H1 (cell line): ENCODE results near the gene CFD.

ENCODE experiments used
- CEBPB ChIP-seq: IDR thresholded peaks from 2 replicates; pipeline ENCODE4 v1.6.1; 2012; ENCODE audit warnings: low read depth, low read length
- CHD2 ChIP-seq: IDR thresholded peaks from 2 replicates; pipeline ENCODE4 v1.6.1; 2012; ENCODE audit warnings: low read length, improper control_type of control experiment
- CTCF ChIP-seq, 3 experiments: IDR thresholded peaks; 1 replicate in 2 of 3; 2 replicates in 1 of 3; pipeline versions ENCODE4 v1.5.1 to v1.6.1; 2011; ENCODE audit warnings: low read length in 3 of 3, mild to moderate bottlenecking in 3 of 3, inconsistent platforms in 2 of 3, low read depth in 1 of 3, moderate library complexity in 1 of 3; ENCODE audit not compliant: insufficient read depth in 1 of 3; ENCODE audit errors: control extremely low read depth in 1 of 3
- GABPA ChIP-seq: IDR thresholded peaks from 2 replicates; pipeline ENCODE4 v1.6.1; 2011; ENCODE audit warnings: mild to moderate bottlenecking, low read length, moderate library complexity, borderline replicate concordance; ENCODE audit not compliant: insufficient read depth
- JUND ChIP-seq: IDR thresholded peaks from 2 replicates; pipeline ENCODE4 v1.6.1; 2011; ENCODE audit warnings: mild to moderate bottlenecking, improper control_type of control experiment, low read length
- MAX ChIP-seq: IDR thresholded peaks from 2 replicates; pipeline ENCODE4 v1.6.1; 2012; ENCODE audit warnings: inconsistent platforms
- POLR2A ChIP-seq, 2 experiments: IDR thresholded peaks; 1 replicate in 1 of 2; 2 replicates in 1 of 2; pipeline ENCODE4 v1.6.1; 2011; ENCODE audit warnings: low read depth in 2 of 2, low read length in 2 of 2, mild to moderate bottlenecking in 2 of 2; ENCODE audit errors: control extremely low read depth in 1 of 2
- POLR2AphosphoS5 ChIP-seq: IDR thresholded peaks from 2 replicates; pipeline ENCODE4 v1.6.1; 2011; ENCODE audit warnings: low read depth, low read length
- RAD21 ChIP-seq, 2 experiments: IDR thresholded peaks in 1 of 2; conservative IDR thresholded peaks in 1 of 2; 2 replicates each; pipeline ENCODE4 v1.6.1; 2011; ENCODE audit warnings: low read depth in 2 of 2, low read length in 2 of 2, improper control_type of control experiment in 1 of 2, inconsistent platforms in 1 of 2, mild to moderate bottlenecking in 1 of 2, moderate library complexity in 1 of 2
- SUZ12 ChIP-seq: fragments of 200-600 bp; sonication (generic); IDR thresholded peaks from 2 replicates; pipeline ENCODE4 v1.6.1; 2012; ENCODE audit warnings: mild to moderate bottlenecking, inconsistent platforms, low read length, moderate library complexity, mixed read lengths
- TAF1 ChIP-seq: IDR thresholded peaks from 2 replicates; pipeline ENCODE4 v1.6.1; 2011; ENCODE audit warnings: mild to moderate bottlenecking, low read depth, low read length
- USF2 ChIP-seq: IDR thresholded peaks from 2 replicates; pipeline ENCODE4 v1.6.1; 2011; ENCODE audit warnings: low read length, improper control_type of control experiment

- TF ChIP-seq USF2 (no peak), JUND (no peak), POLR2A (IDR thresholded peaks at IDR 0.05; ENCODE audit: control extremely low read depth in 1 of 2, low read depth in 2 of 2, low read length in 2 of 2) (peak; percentile 72), RAD21 (IDR thresholded peaks at IDR 0.05 in 1 of 2, conservative IDR thresholded peaks at IDR 0.05 in 1 of 2; ENCODE audit: low read depth in 2 of 2, low read length in 2 of 2) (no peak), CTCF (IDR thresholded peaks at IDR 0.05; ENCODE audit: control extremely low read depth in 1 of 3, insufficient read depth in 1 of 3, low read depth in 1 of 3, low read length in 3 of 3) (no peak), SUZ12 (no peak), MAX (no peak), POLR2AphosphoS5 (peak; percentile 86), GABPA (no peak), CHD2 (no peak), TAF1 (no peak), CEBPB (no peak)
Observed at GRCh38 chr19:812049-812746, 47.3 kb upstream of the CFD start.
